K562 (cell line): Measurements from ENCODE around the gene MLH1. TPM values are rescaled to one million over a fixed set of nuclear protein-coding genes. Genes with fewer than 3 reads are reported as not detected.

Source experiments
- ARID2 ChIP-seq: fragments of 450-650 bp; IDR thresholded peaks from 2 replicates; pipeline ENCODE4 v1.6.1; 2017; ENCODE audit warnings: antibody characterized with exemption, mild to moderate bottlenecking
- ATF7 ChIP-seq: fragments of 450-650 bp; IDR thresholded peaks from 2 replicates; pipeline ENCODE4 v1.7.1; 2014; ENCODE audit warnings: mild to moderate bottlenecking, moderate library complexity
- CBX5 ChIP-seq: IDR thresholded peaks from 2 replicates; pipeline ENCODE4 v1.6.1; 2014; ENCODE audit warnings: low read depth, borderline replicate concordance
- MCM3 ChIP-seq: fragments of 450-650 bp; IDR thresholded peaks from 2 replicates; pipeline ENCODE4 v1.6.1; 2016
- MECOM ChIP-seq: fragments of 250-450 bp; sonication (Bioruptor Pico); IDR thresholded peaks from 2 replicates; pipeline ENCODE4 v1.8.0; 2022; ENCODE audit warnings: inconsistent platforms
- MGA ChIP-seq: fragments of 450-650 bp; IDR thresholded peaks from 2 replicates; pipeline ENCODE4 v1.6.1; 2016; ENCODE audit warnings: mild to moderate bottlenecking, moderate library complexity
- MTA3 ChIP-seq: fragments of 450-650 bp; formaldehyde crosslinking; IDR thresholded peaks from 2 replicates; pipeline ENCODE4 v1.6.1; 2017; ENCODE audit warnings: mild to moderate bottlenecking, borderline replicate concordance
- NRF1 ChIP-seq, 2 experiments: fragments of 450-650 bp; IDR thresholded peaks in 1 of 2; conservative IDR thresholded peaks in 1 of 2; 2 replicates each; pipeline ENCODE4 v1.6.1; 2014; ENCODE audit warnings: mild to moderate bottlenecking in 2 of 2
- RBM17 ChIP-seq: fragments of 200-400 bp; formaldehyde crosslinking; IDR thresholded peaks from 2 replicates; pipeline ENCODE4 v1.6.1; 2017; ENCODE audit warnings: low read depth, mild to moderate bottlenecking, low read length, borderline replicate concordance
- STAT5A ChIP-seq: IDR thresholded peaks from 2 replicates; pipeline ENCODE4 v1.6.1; 2012; ENCODE audit warnings: low read length, inconsistent platforms, borderline replicate concordance
- TAF7 ChIP-seq: fragments of 450-650 bp; IDR thresholded peaks from 2 replicates; pipeline ENCODE4 v1.6.1; 2016; ENCODE audit warnings: missing genetic modification characterization, missing compliant biosample characterization
- ZBTB1 ChIP-seq: sonication (generic); formaldehyde crosslinking; IDR thresholded peaks from 2 replicates; pipeline ENCODE4 v1.8.1; 2023; ENCODE audit warnings: missing genetic modification reagents, low read depth, mild to moderate bottlenecking, borderline replicate concordance
- ZC3H8 ChIP-seq: fragments of 450-650 bp; IDR thresholded peaks from 2 replicates; pipeline ENCODE4 v1.6.1; 2017
- ZNF395 ChIP-seq: fragments of 200-800 bp; sonication (Bioruptor generic); IDR thresholded peaks from 2 replicates; pipeline ENCODE4 v1.6.1; 2017; ENCODE audit warnings: missing genetic modification characterization, missing compliant biosample characterization
- ZNF644 ChIP-seq: fragments of 200-800 bp; sonication (Bioruptor generic); IDR thresholded peaks from 2 replicates; pipeline ENCODE4 v1.6.1; 2016; ENCODE audit warnings: low read depth, missing genetic modification characterization, missing compliant biosample characterization
- ZSCAN29 ChIP-seq: fragments of 450-650 bp; IDR thresholded peaks from 2 replicates; pipeline ENCODE4 v1.6.1; 2017
- polyA plus RNA-seq, 8 experiments: library from polyadenylated mRNA; depleted of rRNA in 4 of 8; stranded (reverse) in 5 of 8; unstranded in 3 of 8; fragments of >200 nt; fragmentation: Nextera tagmentation in 2 of 8; fragmentation: Illumina TruSeq in 1 of 8; extraction: Ambion mirVana in 2 of 8; extraction: Trizol in 1 of 8; gene quantifications; 2 replicates each; pipeline versions ENCODE4 v1.2.1 to v1.2.3, GENCODE V29; 2011 to 2014; ENCODE audit warnings: inconsistent platforms in 1 of 8, missing spikeins in 1 of 8
- total RNA-seq, 7 experiments: library from RNA; depleted of rRNA in 6 of 7; stranded (reverse); fragments of >200 nt in 6 of 7; fragmentation: Illumina TruSeq in 2 of 7; extraction: Trizol in 2 of 7; gene quantifications; 2 replicates each; pipeline versions ENCODE4 v1.2.1 to v1.2.3, GENCODE V29; 2011 to 2021; ENCODE audit warnings: low replicate concordance in 1 of 7

MLH1 gene
- total and polyA plus RNA-seq, 9 of the 15 experiments (the other 6 are each of a cell fraction or from before 2014, with no cell fraction given): 76.4 to 155 (median 117) TPM

- TF ChIP-seq ARID2: no peak
- TF ChIP-seq ZNF395 (CRISPR knock-in tag): peak; percentile 81
- peak; percentile 91 for TF ChIP-seq ATF7
- TF ChIP-seq TAF7 (tag): no peak
- no peak for TF ChIP-seq RBM17
- peak; percentile 84 for TF ChIP-seq MECOM
- TF ChIP-seq MGA: peak; percentile 56; the same call in 1 of the 2 replicates
- no peak for TF ChIP-seq ZC3H8
- TF ChIP-seq MTA3: peak; percentile 77; the same call in 1 of the 2 replicates
- TF ChIP-seq CBX5: peak; percentile 77; the same call in 1 of the 2 replicates
- TF ChIP-seq ZSCAN29: no peak
- peak; percentile 53; the same call in 1 of the 2 replicates for TF ChIP-seq ZNF644 (tag)
- peak; percentile 54 to 63 for TF ChIP-seq NRF1 (conservative IDR thresholded peaks at IDR 0.05 in 1 of 2, IDR thresholded peaks at IDR 0.05 in 1 of 2)
- peak; percentile 49; the same call in 1 of the 2 replicates for TF ChIP-seq STAT5A
- no peak for TF ChIP-seq MCM3
- no peak for TF ChIP-seq ZBTB1
Measured at GRCh38 chr3:36969540-36970432, 23.5 kb upstream of the MLH1 start (continued).
